ENCODE measurements around the gene PRSS3. TPM values are rescaled to one million over a fixed set of nuclear protein-coding genes. Genes with fewer than 3 reads are reported as not detected.
A peak's percentile ranks its signal among the peaks of the same experiment; 100 is the strongest.
"Not testable (repeated sequence)": the region's sequence is repeated elsewhere in the genome, so short reads cannot be mapped to it uniquely, and the experiment has no call there.

PRSS3 gene
- total and polyA plus RNA-seq, 7 donors = 8.9 to 519 (median 247) TPM; not detected in 3

- no peak overlapping the region for H3K4me3 ChIP-seq
- WGBS, 2 donors = 93 to 96% methylated on average over 3 of the region's 3 CpGs
- no peaks in the 10 kb centered on the region for H3K36me3 ChIP-seq
- H3K9me3 ChIP-seq = no peaks in the 10 kb centered on the region
- no peaks in the 10 kb centered on the region for H3K27me3 ChIP-seq
- no peak for TF ChIP-seq CTCF (IDR thresholded peaks at IDR 0.05)
- TF ChIP-seq EP300 (IDR thresholded peaks at IDR 0.05) = no peak
- TF ChIP-seq POLR2AphosphoS5 (IDR thresholded peaks at IDR 0.05) = no peak
- TF ChIP-seq POLR2A (IDR thresholded peaks at IDR 0.05) = no peak
- H3K4me1 ChIP-seq = no peaks in the 10 kb centered on the region
- H3K27ac ChIP-seq = no peak overlapping the region
- DNase-seq = no peak
- intact Hi-C loops (cut with DNase I) = no loop called here
Measured at GRCh38 chr9:33765411-33765810, 29.9 kb upstream of the PRSS3 start.

- intact Hi-C loops (cut with DNase I); H3K4me3 ChIP-seq; H3K4me1 ChIP-seq; H3K9me3 ChIP-seq; H3K27ac ChIP-seq; H3K36me3 ChIP-seq; H3K27me3 ChIP-seq; DNase-seq: not testable (repeated sequence)
- 87 to 90% methylated on average over 3 of the region's 3 CpGs for WGBS, 2 donors
Measured at GRCh38 chr9:33770156-33770880, 25.0 kb upstream of the PRSS3 start.

- H3K27me3 ChIP-seq; H3K4me3 ChIP-seq; H3K9me3 ChIP-seq; H3K4me1 ChIP-seq; intact Hi-C loops (cut with DNase I); DNase-seq; H3K27ac ChIP-seq; H3K36me3 ChIP-seq: not testable (repeated sequence)
Measured at GRCh38 chr9:33773135-33773534, 22.2 kb upstream of the PRSS3 start.

GRCh38 chr9:33774074-33774659 lies 21.2 kb upstream of the PRSS3 start:
- H3K27ac ChIP-seq; H3K9me3 ChIP-seq; H3K4me3 ChIP-seq; H3K36me3 ChIP-seq; H3K27me3 ChIP-seq; DNase-seq; H3K4me1 ChIP-seq; intact Hi-C loops (cut with DNase I): not testable (repeated sequence)
- WGBS, 2 donors = 13 to 60% methylated on average over 5 of the region's 5 CpGs

- Histone ChIP-seq H3K27ac (no peak overlapping the region), H3K36me3 (no peaks in the 10 kb centered on the region), H3K9me3 (no peaks in the 10 kb centered on the region), H3K4me1 (no peaks in the 10 kb centered on the region), H3K27me3 (no peaks in the 10 kb centered on the region), H3K4me3 (no peak overlapping the region)
- DNase-seq = no peak
- TF ChIP-seq POLR2A (IDR thresholded peaks at IDR 0.05) (no peak), CTCF (IDR thresholded peaks at IDR 0.05) (no peak), EP300 (IDR thresholded peaks at IDR 0.05) (no peak)
- intact Hi-C loops (cut with DNase I) = no loop called here
Measured at GRCh38 chr9:33776578-33776977, 18.8 kb upstream of the PRSS3 start.

GRCh38 chr9:33778700-33779351 lies 16.5 kb upstream of the PRSS3 start:
- Histone ChIP-seq H3K4me3 (no peak overlapping the region), H3K9me3 (no peaks in the 10 kb centered on the region), H3K4me1 (no peaks in the 10 kb centered on the region), H3K27me3 (no peaks in the 10 kb centered on the region), H3K36me3 (no peaks in the 10 kb centered on the region), H3K27ac (no peak overlapping the region)
- intact Hi-C loops (cut with DNase I) = no loop called here
- peak; percentile 9 to 78 (median 47) for TF ChIP-seq CTCF (IDR thresholded peaks at IDR 0.05)
- TF ChIP-seq POLR2A (IDR thresholded peaks at IDR 0.05) = no peak
- TF ChIP-seq EP300 (IDR thresholded peaks at IDR 0.05) = no peak
- DNase-seq = no peak
- 18 to 19% methylated on average over 6 of the region's 6 CpGs for WGBS, 2 donors
